HCT116 (cell line): ENCODE results near the gene CALN1. TPM values are rescaled to one million over a fixed set of nuclear protein-coding genes. Genes with fewer than 3 reads are reported as not detected.

Experiments used
- ATAC-seq: fragments of 200-7000 bp; cut with Tn5 transposase; 2 replicates; pipeline ENCODE4 v1.9.1; 2020; ENCODE audit warnings: mild to moderate bottlenecking, moderate library complexity
- BruUV-seq: library from RNA; stranded (reverse); fragments of 400-500 nt; replicated peaks from 2 replicates; lab custom pipeline; 2021; lab: Mats Ljungman, UMichigan
- CTCF ChIA-PET: fragments of 300-600 bp; sonication (Branson Sonifier 250); formaldehyde crosslinking; loops from one replicate; lab custom pipeline; 2021; ENCODE audit warnings: antibody characterized with exemption; lab: Charles Lee
- POLR2A ChIA-PET: fragments of 300-600, 350-600 bp; sonication (Branson Sonifier 250); formaldehyde crosslinking; loops from one replicate; lab custom pipeline; 2021; ENCODE audit warnings: antibody characterized with exemption; lab: Charles Lee
- RAD21 ChIA-PET, 2 experiments: fragments of 300-600 bp; sonication (Branson Sonifier 250); formaldehyde crosslinking; loops; one replicate each; lab custom pipeline; 2023; ENCODE audit warnings: low total read pairs in 2 of 2; ENCODE audit not compliant: uncharacterized antibody in 2 of 2, unreplicated experiment in 2 of 2, low non-redundant PET in 1 of 2; lab: Charles Lee
- DNase-seq: peaks from one replicate; pipeline ENCODE4 v3.0.0-alpha.2; 2010; ENCODE audit warnings: low read depth, low spot score
- H2AFZ ChIP-seq: fragments of 200-600 bp; shearing (Covaris generic), sonication (generic); 2 replicates; pipeline ENCODE4 v1.6.1; 2017; ENCODE audit warnings: low read depth, mixed run types, mixed read lengths, antibody characterized with exemption, low read length; ENCODE audit not compliant: poor library complexity, severe bottlenecking
- H3K27ac ChIP-seq: 2 replicates; pipeline ENCODE4 v1.5.1; 2012; ENCODE audit warnings: low read depth, low read length
- H3K27me3 ChIP-seq: fragments of 200-600 bp; sonication (generic); 2 replicates; pipeline ENCODE4 v1.6.1; 2016; ENCODE audit warnings: mixed run types, low read length, mixed read lengths; ENCODE audit not compliant: insufficient read depth
- H3K36me3 ChIP-seq, 2 experiments: fragments of 200-500 bp in 1 of 2; fragments of 200-600 bp in 1 of 2; sonication (Bioruptor generic) in 1 of 2; sonication (generic) in 1 of 2; 2 replicates each; pipeline versions ENCODE4 v1.5.1 to v1.6.1; 2014 to 2016; ENCODE audit warnings: low read length in 2 of 2, inconsistent platforms in 1 of 2, mixed read lengths in 1 of 2, mixed run types in 1 of 2; ENCODE audit not compliant: insufficient read depth in 2 of 2, control insufficient read depth in 1 of 2
- H3K4me1 ChIP-seq, 2 experiments: fragments of 200-600 bp in 1 of 2; sonication (generic) in 1 of 2; 2 replicates each; pipeline versions ENCODE4 v1.5.1 to v1.6.1; 2012 to 2017; ENCODE audit warnings: low read length in 2 of 2, inconsistent platforms in 1 of 2, mild to moderate bottlenecking in 1 of 2, mixed read lengths in 1 of 2, mixed run types in 1 of 2, moderate library complexity in 1 of 2; ENCODE audit not compliant: insufficient read depth in 2 of 2, control insufficient read depth in 1 of 2
- H3K4me2 ChIP-seq: fragments of 200-600 bp; sonication (generic); 2 replicates; pipeline ENCODE4 v1.6.1; 2017; ENCODE audit warnings: mixed run types, low read length, mixed read lengths
- H3K4me3 ChIP-seq, 2 experiments: fragments of 200-600 bp in 1 of 2; sonication (generic) in 1 of 2; replicated peaks in 1 of 2; 2 replicates each; pipeline ENCODE4 v1.5.1; 2011 to 2016; ENCODE audit warnings: low read length in 2 of 2, control low read depth in 1 of 2, low read depth in 1 of 2, mild to moderate bottlenecking in 1 of 2, mixed read lengths in 1 of 2, mixed run types in 1 of 2
- H3K79me2 ChIP-seq: fragments of 200-600 bp; sonication (generic); 2 replicates; pipeline ENCODE4 v1.6.1; 2017; ENCODE audit warnings: mild to moderate bottlenecking, mixed run types, low read length, moderate library complexity, mixed read lengths; ENCODE audit not compliant: insufficient read depth
- H3K9ac ChIP-seq: fragments of 200-600 bp; sonication (generic); 2 replicates; pipeline ENCODE4 v1.6.1; 2016; ENCODE audit warnings: low read length, mixed read lengths
- H3K9me2 ChIP-seq: fragments of 200-600 bp; sonication (generic), shearing (Covaris generic); 2 replicates; pipeline ENCODE4 v1.6.1; 2017; ENCODE audit warnings: mixed run types, mild to moderate bottlenecking, moderate library complexity; ENCODE audit not compliant: insufficient read depth
- H3K9me3 ChIP-seq, 2 experiments: fragments of 200-500 bp in 1 of 2; fragments of 200-600 bp in 1 of 2; sonication (Bioruptor generic) in 1 of 2; sonication (generic) in 1 of 2; 2 replicates each; pipeline ENCODE4 v1.6.1; 2014 to 2017; ENCODE audit warnings: low read length in 2 of 2, mixed read lengths in 2 of 2, inconsistent platforms in 1 of 2, low read depth in 1 of 2, mild to moderate bottlenecking in 1 of 2, mixed run types in 1 of 2, moderate library complexity in 1 of 2; ENCODE audit not compliant: control insufficient read depth in 1 of 2, insufficient read depth in 1 of 2
- H4K20me1 ChIP-seq: fragments of 200-600 bp; sonication (generic), shearing (Covaris generic); 2 replicates; pipeline ENCODE4 v1.6.1; 2017; ENCODE audit warnings: mixed run types, mild to moderate bottlenecking, moderate library complexity; ENCODE audit not compliant: insufficient read depth
- ATF3 ChIP-seq: IDR thresholded peaks from 2 replicates; pipeline ENCODE4 v1.6.1; 2012
- CBX3 ChIP-seq: IDR thresholded peaks from 2 replicates; pipeline ENCODE4 v1.6.1; 2012; ENCODE audit warnings: low read depth
- CEBPB ChIP-seq: IDR thresholded peaks from 2 replicates; pipeline ENCODE4 v1.6.1; 2012; ENCODE audit warnings: low read depth
- CTCF ChIP-seq, 3 experiments: fragments of 200-600 bp in 1 of 3; sonication (generic) in 1 of 3; IDR thresholded peaks in 2 of 3; conservative IDR thresholded peaks in 1 of 3; 2 replicates each; pipeline ENCODE4 v1.5.1; 2012 to 2017; ENCODE audit warnings: low read depth in 2 of 3, low read length in 2 of 3, antibody characterized with exemption in 1 of 3, borderline replicate concordance in 1 of 3, control low read depth in 1 of 3, mild to moderate bottlenecking in 1 of 3, mixed read lengths in 1 of 3, mixed run types in 1 of 3, moderate library complexity in 1 of 3; ENCODE audit not compliant: insufficient read depth in 1 of 3
- EGR1 ChIP-seq: IDR thresholded peaks from 2 replicates; pipeline ENCODE4 v1.6.1; 2012; ENCODE audit warnings: low read depth
- ELF1 ChIP-seq: IDR thresholded peaks from 2 replicates; pipeline ENCODE4 v1.6.1; 2012; ENCODE audit warnings: low read depth, borderline replicate concordance
- EZH2 ChIP-seq: fragments of 200-600 bp; sonication (generic); IDR thresholded peaks from 2 replicates; pipeline ENCODE4 v1.6.1; 2017; ENCODE audit warnings: antibody characterized with exemption, mixed run types
- EZH2phosphoT487 ChIP-seq: fragments of 200-600 bp; IDR thresholded peaks from 2 replicates; pipeline ENCODE4 v1.6.1; 2018; ENCODE audit warnings: antibody characterized with exemption, borderline replicate concordance
- FOSL1 ChIP-seq: IDR thresholded peaks from 2 replicates; pipeline ENCODE4 v1.6.1; 2012; ENCODE audit warnings: low read depth
- JUND ChIP-seq: IDR thresholded peaks from 2 replicates; pipeline ENCODE4 v1.6.1; 2012
- POLR2AphosphoS5 ChIP-seq: IDR thresholded peaks from 2 replicates; pipeline ENCODE4 v1.6.1; 2011; ENCODE audit warnings: mild to moderate bottlenecking, low read depth, low read length, moderate library complexity
- RAD21 ChIP-seq: IDR thresholded peaks from 2 replicates; pipeline ENCODE4 v1.6.1; 2012; ENCODE audit warnings: low read depth, mild to moderate bottlenecking
- REST ChIP-seq: IDR thresholded peaks from 2 replicates; pipeline ENCODE4 v1.6.1; 2012; ENCODE audit warnings: low read depth
- SP1 ChIP-seq: IDR thresholded peaks from 2 replicates; pipeline ENCODE4 v1.6.1; 2012; ENCODE audit warnings: low read depth
- SRF ChIP-seq: IDR thresholded peaks from 2 replicates; pipeline ENCODE4 v1.6.1; 2012; ENCODE audit warnings: low read depth
- TCF7L2 ChIP-seq: IDR thresholded peaks from 2 replicates; pipeline ENCODE4 v1.7.0; 2011; ENCODE audit warnings: borderline replicate concordance, inconsistent platforms; ENCODE audit not compliant: insufficient read depth, insufficient read length; ENCODE audit errors: extremely low read depth
- YY1 ChIP-seq: IDR thresholded peaks from 2 replicates; pipeline ENCODE4 v1.6.1; 2011; ENCODE audit warnings: low read length, low read depth, moderate library complexity, mild to moderate bottlenecking; ENCODE audit not compliant: insufficient replicate concordance; ENCODE audit errors: extremely low read depth
- ZBTB33 ChIP-seq: IDR thresholded peaks from 2 replicates; pipeline ENCODE4 v1.6.1; 2011; ENCODE audit warnings: mild to moderate bottlenecking, low read length, moderate library complexity; ENCODE audit not compliant: insufficient replicate concordance; ENCODE audit errors: extremely low read depth
- ZFX ChIP-seq: fragments of 450-650 bp; IDR thresholded peaks from 2 replicates; pipeline ENCODE4 v1.6.1; 2017
- ZNF274 ChIP-seq: fragments of 200-500 bp; sonication (Bioruptor generic); IDR thresholded peaks from 2 replicates; pipeline ENCODE4 v1.6.1; 2014; ENCODE audit warnings: mild to moderate bottlenecking, low read depth, low read length, inconsistent platforms
- intact Hi-C: fragments of 100-400 bp; cut with micrococcal nuclease; formaldehyde crosslinking; loops from 2 replicates; pipeline ENCODE4 v1.10.0; 2022
- total RNA-seq: library from RNA; stranded (reverse); gene quantifications from one replicate; pipeline ENCODE4 v1.2.1, GENCODE V29; 2021; ENCODE audit not compliant: unreplicated experiment

CALN1 gene
- total RNA-seq, 1 experiment from 2014 or later = 0.17 TPM

- CTCF ChIA-PET = no interaction called here
- no peak for ATAC-seq
- TF ChIP-seq REST = no peak
- TF ChIP-seq ELF1 = no peak
- TF ChIP-seq FOSL1 = no peak
- TF ChIP-seq ZBTB33 = no peak
- TF ChIP-seq EGR1 = no peak
- TF ChIP-seq EZH2phosphoT487 = no peak
- TF ChIP-seq YY1 = no peak
- no peak for TF ChIP-seq EZH2
- TF ChIP-seq JUND = no peak
- no peak for TF ChIP-seq ATF3
- TF ChIP-seq RAD21 = no peak
- TF ChIP-seq POLR2AphosphoS5 = no peak
- no peak for TF ChIP-seq ZNF274
- TF ChIP-seq CBX3 = no peak
- TF ChIP-seq CEBPB = no peak
- TF ChIP-seq TCF7L2 = no peak
- TF ChIP-seq SRF = no peak
- TF ChIP-seq SP1 = no peak
- no peak for TF ChIP-seq ZFX
- TF ChIP-seq CTCF (IDR thresholded peaks at IDR 0.05 in 2 of 3, conservative IDR thresholded peaks at IDR 0.05 in 1 of 3; ENCODE audit: borderline replicate concordance in 1 of 3, insufficient read depth in 1 of 3, low read depth in 2 of 3, low read length in 2 of 3) = no peak
- Histone ChIP-seq H3K27me3 (no peaks in the 10 kb centered on the region), H3K79me2 (no peaks in the 10 kb centered on the region), H3K9me3 (peaks cover 12 to 18% of the 10 kb centered on the region in 2 experiments; a peak in 2 of 4 replicates), H2AFZ (no peak overlapping the region), H3K4me3 (no peak overlapping the region), H3K9me2 (no peaks in the 10 kb centered on the region), H3K4me2 (no peak overlapping the region), H3K9ac (no peak overlapping the region), H3K4me1 (no peaks in the 10 kb centered on the region), H4K20me1 (no peaks in the 10 kb centered on the region), H3K27ac (no peak overlapping the region), H3K36me3 (no peaks in the 10 kb centered on the region)
- no peak for DNase-seq
- POLR2A ChIA-PET = no interaction called here
- intact Hi-C loops = no loop called here
- RAD21 ChIA-PET = no interaction called here
- BruUV-seq = no TSS peak
Observed at GRCh38 chr7:71785216-71785615, 626.9 kb downstream of the CALN1 start.
